ENCODE results near the gene LBH. TPM values are rescaled to one million over a fixed set of nuclear protein-coding genes. Genes with fewer than 3 reads are reported as not detected.

The LBH gene
- total RNA-seq, 1 donor from 2014 or later: 18.7 TPM

DNA sequence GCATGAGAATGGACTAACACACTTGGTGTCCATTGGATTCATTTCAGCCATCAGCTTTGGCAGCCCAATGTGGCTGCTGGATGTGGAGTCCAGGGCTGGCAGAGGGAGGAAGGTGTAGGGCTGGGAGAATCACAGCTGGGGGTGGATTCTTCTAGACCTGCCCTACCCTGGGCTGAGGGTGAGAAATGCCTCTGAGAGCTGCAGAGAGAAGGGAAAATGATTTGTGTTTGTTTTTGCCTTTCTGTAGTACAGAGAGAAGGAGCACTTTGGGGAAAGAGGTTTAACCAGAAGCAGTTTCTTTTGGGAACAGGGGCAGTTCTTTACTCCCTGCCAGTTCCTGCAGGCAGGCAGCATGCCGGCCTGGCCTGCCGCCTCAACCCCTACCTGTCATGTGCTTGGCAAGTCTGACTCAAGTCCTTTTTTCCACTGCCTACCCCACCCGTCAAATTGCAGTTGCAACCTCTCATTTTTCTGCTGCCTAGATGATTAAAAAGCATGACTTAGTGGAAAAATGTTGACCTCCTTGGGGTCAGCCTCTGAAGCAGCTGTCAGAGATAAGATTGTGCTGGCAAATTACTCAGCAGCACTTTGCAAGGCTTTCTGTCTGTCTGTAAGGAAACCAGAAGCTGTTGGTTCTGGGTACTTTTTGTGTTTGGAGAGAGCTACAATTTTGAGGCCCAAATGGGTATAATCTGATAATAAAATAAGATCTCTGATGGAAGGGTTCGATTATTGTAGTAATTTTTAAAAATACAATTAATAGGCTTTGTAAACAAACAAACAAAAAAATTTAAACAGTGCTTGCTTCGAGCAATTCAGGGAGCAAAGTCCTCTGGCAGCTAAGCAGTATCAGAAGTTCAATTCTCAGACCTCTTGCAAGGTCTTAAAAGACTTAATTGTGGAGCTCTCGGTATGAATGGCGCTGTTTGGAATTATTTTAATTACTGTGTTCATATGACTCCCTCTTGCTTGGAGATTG, 21.7 kb downstream of the LBH start:
- FAIRE-seq: no peak
- H3K27me3 ChIP-seq (ENCODE audit: control insufficient read depth, insufficient read depth, low read length): no peaks in the 10 kb centered on the region
- no peak overlapping the region for H3K4me3 ChIP-seq (ENCODE audit: low read depth, low read length)
- TF ChIP-seq, protein P1, sequence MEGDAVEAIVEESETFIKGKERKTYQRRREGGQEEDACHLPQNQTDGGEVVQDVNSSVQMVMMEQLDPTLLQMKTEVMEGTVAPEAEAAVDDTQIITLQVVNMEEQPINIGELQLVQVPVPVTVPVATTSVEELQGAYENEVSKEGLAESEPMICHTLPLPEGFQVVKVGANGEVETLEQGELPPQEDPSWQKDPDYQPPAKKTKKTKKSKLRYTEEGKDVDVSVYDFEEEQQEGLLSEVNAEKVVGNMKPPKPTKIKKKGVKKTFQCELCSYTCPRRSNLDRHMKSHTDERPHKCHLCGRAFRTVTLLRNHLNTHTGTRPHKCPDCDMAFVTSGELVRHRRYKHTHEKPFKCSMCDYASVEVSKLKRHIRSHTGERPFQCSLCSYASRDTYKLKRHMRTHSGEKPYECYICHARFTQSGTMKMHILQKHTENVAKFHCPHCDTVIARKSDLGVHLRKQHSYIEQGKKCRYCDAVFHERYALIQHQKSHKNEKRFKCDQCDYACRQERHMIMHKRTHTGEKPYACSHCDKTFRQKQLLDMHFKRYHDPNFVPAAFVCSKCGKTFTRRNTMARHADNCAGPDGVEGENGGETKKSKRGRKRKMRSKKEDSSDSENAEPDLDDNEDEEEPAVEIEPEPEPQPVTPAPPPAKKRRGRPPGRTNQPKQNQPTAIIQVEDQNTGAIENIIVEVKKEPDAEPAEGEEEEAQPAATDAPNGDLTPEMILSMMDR (IDR thresholded peaks at IDR 0.05; ENCODE audit: insufficient read depth, low read length, severe bottlenecking): no peak
- no peaks in the 10 kb centered on the region for H3K36me3 ChIP-seq (ENCODE audit: control insufficient read depth, insufficient read depth, low read length)
- DNase-seq (ENCODE audit: low read depth): peak; percentile 82

DNA sequence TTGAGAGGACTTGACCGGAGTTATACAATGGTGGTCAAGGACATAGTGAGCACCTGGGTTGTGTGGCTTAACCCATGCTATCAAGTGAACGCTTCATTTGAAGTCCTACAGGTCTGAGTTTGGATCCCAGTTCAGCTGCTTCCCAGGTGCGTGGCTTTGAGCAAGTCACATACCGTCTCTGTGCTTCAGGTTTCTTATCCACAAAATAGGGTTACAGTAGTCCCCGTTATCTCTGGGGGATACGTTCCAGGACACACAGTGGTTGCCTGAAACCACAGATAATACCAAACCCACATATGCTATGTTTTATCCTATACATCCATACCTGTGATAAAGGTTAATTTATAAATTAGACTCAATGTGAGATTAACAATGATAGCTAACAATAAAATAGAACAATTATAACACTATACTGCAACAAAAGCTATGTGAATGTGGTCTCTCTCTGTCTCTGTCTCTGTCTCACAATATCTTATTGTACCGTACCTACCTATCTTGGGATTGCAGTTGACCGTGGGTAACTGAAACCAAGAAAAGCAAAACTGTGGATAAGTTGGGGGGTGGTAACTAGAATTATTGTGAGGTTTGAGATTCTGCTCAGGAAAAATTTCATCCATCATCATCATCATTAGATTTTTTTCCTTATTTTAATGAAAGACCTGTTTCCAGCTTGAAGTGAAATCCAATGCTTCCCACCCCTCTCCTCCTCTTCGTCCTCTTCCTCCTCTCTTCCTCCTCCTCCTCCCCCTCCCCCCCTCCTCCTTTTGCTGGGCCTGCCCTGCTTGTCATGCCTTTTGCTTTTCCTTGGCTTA, 22.7 kb downstream of the LBH start:
- H3K36me3 ChIP-seq (ENCODE audit: control insufficient read depth, insufficient read depth, low read length): no peaks in the 10 kb centered on the region
- FAIRE-seq (peak; percentile 36), DNase-seq (ENCODE audit: low read depth) (no peak)
- no peak overlapping the region for H3K4me3 ChIP-seq (ENCODE audit: low read depth, low read length)
- TF ChIP-seq, protein P1 (IDR thresholded peaks at IDR 0.05; ENCODE audit: insufficient read depth, low read length, severe bottlenecking): no peak
- H3K27me3 ChIP-seq (ENCODE audit: control insufficient read depth, insufficient read depth, low read length): no peaks in the 10 kb centered on the region

DNA sequence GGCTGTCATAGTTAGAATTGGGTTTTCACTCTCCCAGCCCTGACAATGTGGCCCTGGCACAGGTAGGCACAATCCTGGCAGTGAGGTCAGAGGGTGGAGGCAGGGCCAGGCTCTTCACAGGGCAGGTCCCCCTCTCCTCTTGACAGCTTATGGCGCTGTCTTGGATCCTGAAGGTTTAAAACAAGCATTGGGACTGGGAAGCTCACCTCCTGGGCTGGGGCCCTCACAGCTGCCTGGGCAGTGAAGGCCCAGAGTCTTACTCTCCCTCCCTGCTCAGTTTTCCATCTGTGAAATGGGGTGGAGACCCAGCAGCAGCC, 23.3 kb downstream of the LBH start:
- no peaks in the 10 kb centered on the region for H3K36me3 ChIP-seq (ENCODE audit: control insufficient read depth, insufficient read depth, low read length)
- FAIRE-seq (no peak), DNase-seq (ENCODE audit: low read depth) (no peak)
- H3K4me3 ChIP-seq (ENCODE audit: low read depth, low read length): no peak overlapping the region
- TF ChIP-seq, protein P1 (IDR thresholded peaks at IDR 0.05; ENCODE audit: insufficient read depth, low read length, severe bottlenecking): no peak
- H3K27me3 ChIP-seq (ENCODE audit: control insufficient read depth, insufficient read depth, low read length): no peaks in the 10 kb centered on the region

DNA sequence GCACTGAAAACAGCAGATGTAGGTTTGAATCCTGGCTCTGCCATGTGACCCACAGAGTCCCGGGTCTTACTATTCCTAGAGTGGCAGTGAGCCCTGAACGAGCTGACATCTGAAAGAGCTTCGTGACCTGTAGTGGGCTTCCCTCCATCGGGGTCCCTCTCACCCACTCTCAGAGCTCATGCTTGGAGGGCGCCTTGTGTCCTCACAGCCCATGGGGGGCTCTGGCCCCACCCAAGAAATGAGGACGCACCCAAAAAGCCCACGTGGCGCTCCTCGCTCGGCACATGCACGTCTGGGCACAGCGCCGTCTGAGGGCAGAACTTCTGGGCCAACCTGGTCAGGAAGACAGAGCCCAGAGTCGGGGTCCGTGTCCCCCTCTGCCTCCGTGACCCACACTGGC, 23.7 kb downstream of the LBH start:
- FAIRE-seq (no peak), DNase-seq (ENCODE audit: low read depth) (no peak)
- H3K4me3 ChIP-seq (ENCODE audit: low read depth, low read length): no peak overlapping the region

DNA sequence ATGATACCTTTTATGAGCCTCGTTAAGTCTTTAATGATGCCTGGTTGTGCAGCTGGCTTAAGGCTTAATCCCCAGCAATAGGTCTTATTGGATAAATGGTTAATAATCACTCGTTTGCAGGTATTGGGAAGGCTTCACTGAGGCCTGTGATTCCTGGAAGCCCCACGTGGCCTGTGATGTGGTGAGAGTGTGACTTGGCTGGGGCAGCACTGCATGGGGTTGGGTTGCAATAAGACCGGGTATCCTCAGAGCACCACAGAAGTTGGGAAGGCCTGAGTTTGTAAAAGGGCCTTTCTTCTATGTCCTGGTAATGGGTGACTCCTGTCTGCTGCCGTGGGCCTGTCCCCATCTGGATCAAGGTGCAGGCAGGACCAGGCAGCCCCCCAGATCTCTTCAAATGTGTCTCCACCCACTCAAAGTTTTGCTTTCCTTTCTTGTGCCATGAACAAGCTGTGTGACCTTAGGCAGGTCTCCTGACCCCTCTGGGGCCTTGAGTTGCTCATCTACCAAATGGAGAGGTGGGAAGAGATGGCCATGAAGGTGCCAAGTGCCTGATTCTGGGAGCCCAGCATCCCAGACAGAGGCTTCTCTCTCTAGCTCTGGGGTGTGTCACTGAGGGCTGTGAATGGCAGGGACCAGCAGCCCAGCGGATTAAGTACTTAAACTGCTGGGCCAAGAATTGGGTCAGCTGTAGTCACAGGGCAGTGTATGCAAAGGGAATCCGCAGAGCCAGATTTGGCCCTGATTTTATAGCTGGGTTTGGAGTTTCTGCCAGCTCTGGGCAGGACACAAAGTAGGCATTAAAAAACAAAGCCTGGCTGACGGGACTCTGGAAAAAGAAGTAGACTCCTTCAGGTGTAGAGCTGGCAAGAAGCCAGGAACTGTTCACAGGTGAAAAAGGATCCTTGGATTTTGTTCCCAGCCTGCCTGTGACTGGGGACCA, 24.4 kb downstream of the LBH start:
- Histone ChIP-seq H3K27me3 (ENCODE audit: control insufficient read depth, insufficient read depth, low read length) (no peaks in the 10 kb centered on the region), H3K36me3 (ENCODE audit: control insufficient read depth, insufficient read depth, low read length) (no peaks in the 10 kb centered on the region), H3K4me3 (ENCODE audit: low read depth, low read length) (no peak overlapping the region)
- DNase-seq (ENCODE audit: low read depth) (no peak), FAIRE-seq (no peak)
- TF ChIP-seq, protein P1 (IDR thresholded peaks at IDR 0.05; ENCODE audit: insufficient read depth, low read length, severe bottlenecking): no peak

More for the DNA sequence above, 23.7 kb downstream of the LBH start:
- Histone ChIP-seq H3K36me3 (ENCODE audit: control insufficient read depth, insufficient read depth, low read length) (no peaks in the 10 kb centered on the region), H3K27me3 (ENCODE audit: control insufficient read depth, insufficient read depth, low read length) (no peaks in the 10 kb centered on the region)
- TF ChIP-seq, protein P1 (IDR thresholded peaks at IDR 0.05; ENCODE audit: insufficient read depth, low read length, severe bottlenecking): no peak
